Tibial artery (tissue), 4 donors: Measurements from ENCODE around the gene SF3A1.

Experiments
- DNase-seq, 2 donors: peaks; one replicate each; pipeline ENCODE4 v3.0.0-alpha.2; 2019
- H3K27ac ChIP-seq, 2 donors: fragments of 200-600 bp; sonication (generic) in 1 of 2; 1 replicate in 1 of 2; 2 replicates in 1 of 2; pipeline ENCODE4 v1.5.1; 2018 to 2019; ENCODE audit warnings: mild to moderate bottlenecking in 1 of 2
- H3K27me3 ChIP-seq, 2 donors: fragments of 200-600 bp; sonication (generic) in 1 of 2; one replicate each; pipeline versions ENCODE4 v1.5.1 to v1.6.0; 2016 to 2019
- H3K36me3 ChIP-seq, 3 donors: fragments of 200-600 bp; sonication (generic) in 2 of 3; one replicate each; pipeline ENCODE4 v1.5.1; 2016 to 2019; ENCODE audit warnings: mild to moderate bottlenecking in 2 of 3
- H3K4me1 ChIP-seq, 4 donors: fragments of 200-600 bp; sonication (generic) in 2 of 4; 1 replicate in 3 of 4; 2 replicates in 1 of 4; pipeline ENCODE4 v1.5.1; 2016 to 2019
- H3K4me3 ChIP-seq, 2 donors: fragments of 200-600 bp; sonication (generic) in 1 of 2; 1 replicate in 1 of 2; 2 replicates in 1 of 2; pipeline ENCODE4 v1.5.1; 2018 to 2019; ENCODE audit warnings: mild to moderate bottlenecking in 2 of 2
- H3K9me3 ChIP-seq, 3 donors: fragments of 200-600 bp; sonication (generic) in 1 of 3; one replicate each; pipeline ENCODE4 v1.5.1; 2016 to 2019
- intact Hi-C: fragments of 100-400 bp; cut with DNase I; formaldehyde crosslinking; loops from one replicate; pipeline ENCODE4 v1.15.0; 2023; ENCODE audit warnings: low total_unique reads
- TF ChIP-seq, protein P1 (sequence below), 2 experiments: fragments of 200-600 bp in 1 of 2; fragments of 450-650 bp in 1 of 2; IDR thresholded peaks; one replicate each; pipeline ENCODE4 v1.5.1; 2017 to 2019; ENCODE audit warnings: antibody characterized with exemption in 2 of 2, mild to moderate bottlenecking in 1 of 2, moderate library complexity in 1 of 2

SF3A1 gene

DNA sequence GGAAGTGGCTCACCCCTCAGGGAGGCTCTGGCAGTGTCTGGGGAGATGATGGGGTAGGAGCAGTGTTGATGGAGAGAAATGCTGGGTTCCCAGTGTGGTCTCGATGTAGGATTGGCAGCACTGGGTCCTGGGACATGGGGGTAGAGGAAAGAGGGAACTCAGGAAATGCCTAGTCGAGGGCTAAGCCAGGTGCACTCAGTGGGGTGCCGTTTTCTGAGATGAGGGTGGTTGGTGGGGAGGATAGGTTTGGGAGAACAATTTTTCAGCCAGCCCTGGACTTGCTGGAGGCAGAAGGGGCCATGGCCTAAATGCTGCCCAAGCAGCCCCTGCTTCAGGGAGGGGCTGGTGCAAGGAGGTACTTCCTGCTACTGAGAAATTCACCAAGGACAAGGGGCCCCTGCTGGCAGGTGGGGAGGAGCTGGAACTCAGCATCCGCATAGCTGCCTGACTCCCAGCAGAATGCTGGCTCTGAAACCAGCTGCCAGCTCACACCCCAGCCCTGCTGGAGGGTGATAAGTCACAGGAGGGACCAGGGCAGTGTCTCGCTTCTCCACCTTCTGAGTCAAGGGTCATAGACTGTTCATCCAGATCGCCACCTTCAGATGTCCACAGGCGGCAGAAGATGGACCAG is 6.1 kb upstream of the SF3A1 start:
- Histone ChIP-seq H3K27me3 (no peaks in the 10 kb centered on the region), H3K9me3 (no peaks in the 10 kb centered on the region), H3K4me1 (peaks cover 0 to 1% (median under 1%) of the 10 kb centered on the region in 4 donors), H3K36me3 (peaks cover 0 to 15% (median 0%) of the 10 kb centered on the region in 3 donors), H3K27ac (no peak overlapping the region), H3K4me3 (no peak overlapping the region)
- DNase-seq: no peak
- TF ChIP-seq, protein P1, sequence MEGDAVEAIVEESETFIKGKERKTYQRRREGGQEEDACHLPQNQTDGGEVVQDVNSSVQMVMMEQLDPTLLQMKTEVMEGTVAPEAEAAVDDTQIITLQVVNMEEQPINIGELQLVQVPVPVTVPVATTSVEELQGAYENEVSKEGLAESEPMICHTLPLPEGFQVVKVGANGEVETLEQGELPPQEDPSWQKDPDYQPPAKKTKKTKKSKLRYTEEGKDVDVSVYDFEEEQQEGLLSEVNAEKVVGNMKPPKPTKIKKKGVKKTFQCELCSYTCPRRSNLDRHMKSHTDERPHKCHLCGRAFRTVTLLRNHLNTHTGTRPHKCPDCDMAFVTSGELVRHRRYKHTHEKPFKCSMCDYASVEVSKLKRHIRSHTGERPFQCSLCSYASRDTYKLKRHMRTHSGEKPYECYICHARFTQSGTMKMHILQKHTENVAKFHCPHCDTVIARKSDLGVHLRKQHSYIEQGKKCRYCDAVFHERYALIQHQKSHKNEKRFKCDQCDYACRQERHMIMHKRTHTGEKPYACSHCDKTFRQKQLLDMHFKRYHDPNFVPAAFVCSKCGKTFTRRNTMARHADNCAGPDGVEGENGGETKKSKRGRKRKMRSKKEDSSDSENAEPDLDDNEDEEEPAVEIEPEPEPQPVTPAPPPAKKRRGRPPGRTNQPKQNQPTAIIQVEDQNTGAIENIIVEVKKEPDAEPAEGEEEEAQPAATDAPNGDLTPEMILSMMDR (IDR thresholded peaks at IDR 0.05): no peak
- intact Hi-C loops: no loop called here

DNA sequence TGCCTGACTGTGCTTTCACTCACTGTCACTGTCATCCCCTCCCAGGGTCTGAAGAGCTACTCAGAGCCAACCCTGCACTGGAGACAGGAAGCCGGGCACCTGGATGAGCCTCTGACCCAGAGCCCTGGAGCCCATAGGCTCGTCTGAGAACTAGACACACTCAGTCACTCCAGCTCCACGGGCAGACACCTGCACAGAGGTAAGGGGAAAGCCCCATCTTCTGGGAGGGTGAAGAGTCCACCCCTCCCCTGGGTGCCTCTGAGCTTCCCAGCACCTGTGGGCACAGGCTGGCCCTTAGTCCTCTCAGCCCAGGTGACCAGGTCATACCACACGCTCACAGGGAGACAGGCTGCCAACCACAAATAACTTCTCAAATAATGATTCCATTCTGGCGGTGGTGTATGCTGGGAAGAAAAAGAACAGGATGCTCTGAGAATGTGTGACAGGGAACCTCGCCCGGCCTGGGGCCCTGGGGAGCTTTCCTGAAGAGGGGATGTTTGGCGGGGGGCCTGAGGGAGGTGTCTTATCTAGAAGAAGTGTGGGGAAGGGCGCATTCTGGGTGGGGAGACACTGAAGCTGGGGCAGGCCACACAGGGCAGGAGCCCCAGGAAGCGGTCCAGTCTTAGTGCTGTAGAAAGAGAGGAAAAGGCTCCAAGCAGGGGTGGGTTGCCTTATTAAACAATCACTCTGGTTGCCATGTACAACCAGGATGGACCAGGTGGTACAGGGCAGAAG is 5.4 kb upstream of the SF3A1 start:
- intact Hi-C loops: no loop called here
- Histone ChIP-seq H3K9me3 (no peaks in the 10 kb centered on the region), H3K27ac (no peak overlapping the region), H3K36me3 (peaks cover 0 to 15% (median 0%) of the 10 kb centered on the region in 3 donors), H3K27me3 (no peaks in the 10 kb centered on the region), H3K4me1 (peaks cover 0 to 8% (median 6%) of the 10 kb centered on the region in 4 donors), H3K4me3 (no peak overlapping the region)
- no peak for DNase-seq
- TF ChIP-seq, protein P1 (IDR thresholded peaks at IDR 0.05): no peak

DNA sequence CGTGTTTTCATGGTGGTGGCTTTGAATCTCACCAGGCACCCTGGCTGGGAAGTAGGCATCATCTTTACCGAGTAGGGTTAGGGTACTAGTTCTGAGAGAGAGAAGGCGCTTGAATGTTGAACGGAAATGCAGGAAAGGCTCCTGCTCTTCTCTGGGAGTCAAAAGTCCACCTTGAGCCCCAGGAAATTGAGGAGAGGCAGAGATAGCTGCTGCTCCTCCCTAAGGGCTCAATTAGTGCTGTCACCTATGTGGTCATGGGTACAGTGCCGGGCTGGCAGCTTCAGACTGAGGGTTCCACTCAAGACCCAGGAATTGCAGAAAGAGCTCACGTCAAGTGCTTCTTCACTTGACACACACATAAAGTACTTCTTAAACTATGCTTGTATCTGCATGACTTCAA is 1.8 kb upstream of the SF3A1 start:
- DNase-seq: no peak
- TF ChIP-seq, protein P1 (IDR thresholded peaks at IDR 0.05): no peak
- Histone ChIP-seq H3K4me1 (peaks cover 0 to 31% (median 27%) of the 10 kb centered on the region in 4 donors), H3K36me3 (peaks cover 0 to 14% (median 0%) of the 10 kb centered on the region in 3 donors), H3K27me3 (no peaks in the 10 kb centered on the region), H3K27ac (no peak overlapping the region), H3K9me3 (no peaks in the 10 kb centered on the region), H3K4me3 (no peak overlapping the region)
- intact Hi-C loops: no loop called here

DNA sequence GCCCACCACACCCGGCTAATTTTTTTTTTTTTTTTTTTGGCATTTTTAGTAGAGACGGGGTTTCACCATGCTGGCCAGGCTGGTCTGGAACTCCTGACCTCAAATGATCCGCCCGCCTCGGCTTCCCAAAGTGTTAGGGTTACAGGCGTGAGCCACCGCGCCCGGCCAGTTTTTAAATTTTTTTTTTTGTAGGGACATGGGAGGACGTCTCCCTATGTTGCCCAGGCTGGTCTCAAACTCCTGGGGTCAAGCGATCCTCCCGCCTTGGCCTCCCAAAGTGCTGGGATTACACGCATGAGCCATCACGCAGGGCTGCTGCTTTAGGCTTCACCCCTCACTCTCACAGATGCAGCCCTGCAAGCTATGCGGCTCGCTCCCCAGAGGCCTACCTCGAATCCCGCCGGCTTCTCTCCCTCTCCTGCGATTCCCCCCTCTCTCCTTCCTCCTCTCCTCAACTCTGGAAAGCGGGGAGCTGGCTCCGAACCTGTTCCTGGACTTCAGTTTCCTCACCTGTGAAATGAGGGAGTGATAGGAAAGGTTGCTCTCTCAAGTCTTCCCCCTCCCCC is 1.0 kb upstream of the SF3A1 start:
- Histone ChIP-seq H3K9me3 (no peaks in the 10 kb centered on the region), H3K27me3 (no peaks in the 10 kb centered on the region), H3K36me3 (peaks cover 2 to 19% (median 3%) of the 10 kb centered on the region in 3 donors), H3K4me1 (peaks cover 0 to 36% (median 27%) of the 10 kb centered on the region in 4 donors), H3K27ac (no peak overlapping the region), H3K4me3 (peak overlapping the region; percentile 74 to 78)
- no peak for DNase-seq
- intact Hi-C loops: loop anchor here (2.0 kb wide), 1 partner anchor 69 kb away; the partner anchor contains the start of gene CASTOR1
- TF ChIP-seq, protein P1 (IDR thresholded peaks at IDR 0.05): no peak

DNA sequence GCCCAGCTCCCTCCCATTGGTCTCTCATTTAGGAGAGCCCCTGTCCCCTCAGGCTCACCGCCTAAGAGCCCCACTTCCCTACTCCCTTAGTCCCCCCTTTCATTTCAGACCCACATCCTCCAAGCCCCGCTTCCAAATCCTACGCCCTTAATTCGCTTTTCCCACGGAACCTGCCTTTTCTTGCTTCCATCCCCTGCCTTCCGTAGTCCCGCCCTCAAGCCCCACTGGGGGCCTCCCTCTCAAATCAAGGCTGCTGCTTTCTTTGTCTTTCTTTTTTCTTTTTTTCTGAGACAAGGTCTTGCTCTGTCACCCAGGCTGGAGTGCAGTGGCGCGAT is 509 bp upstream of the SF3A1 start:
- no peaks in the 10 kb centered on the region for H3K27me3 ChIP-seq
- H3K36me3 ChIP-seq: peaks cover 8 to 23% (median 8%) of the 10 kb centered on the region in 3 donors
- H3K9me3 ChIP-seq: no peaks in the 10 kb centered on the region
- H3K27ac ChIP-seq: peak overlapping the region; percentile 93 to 96
- TF ChIP-seq, protein P1 (IDR thresholded peaks at IDR 0.05): no peak
- H3K4me1 ChIP-seq: peaks cover 0 to 36% (median 27%) of the 10 kb centered on the region in 4 donors
- DNase-seq: no peak
- intact Hi-C loops: loop anchor here (2.0 kb wide), 1 partner anchor 68 kb away; the partner anchor contains the start of gene CASTOR1
- H3K4me3 ChIP-seq: peak overlapping the region; percentile 74 to 78
